ENCODE data around the gene KY.

KY gene

GRCh38 chr3:134618478-134619300 lies 32.1 kb downstream of the KY start:
- no peak overlapping the region for H3K4me3 ChIP-seq (ENCODE audit: low read length in 2 of 2)

DNA sequence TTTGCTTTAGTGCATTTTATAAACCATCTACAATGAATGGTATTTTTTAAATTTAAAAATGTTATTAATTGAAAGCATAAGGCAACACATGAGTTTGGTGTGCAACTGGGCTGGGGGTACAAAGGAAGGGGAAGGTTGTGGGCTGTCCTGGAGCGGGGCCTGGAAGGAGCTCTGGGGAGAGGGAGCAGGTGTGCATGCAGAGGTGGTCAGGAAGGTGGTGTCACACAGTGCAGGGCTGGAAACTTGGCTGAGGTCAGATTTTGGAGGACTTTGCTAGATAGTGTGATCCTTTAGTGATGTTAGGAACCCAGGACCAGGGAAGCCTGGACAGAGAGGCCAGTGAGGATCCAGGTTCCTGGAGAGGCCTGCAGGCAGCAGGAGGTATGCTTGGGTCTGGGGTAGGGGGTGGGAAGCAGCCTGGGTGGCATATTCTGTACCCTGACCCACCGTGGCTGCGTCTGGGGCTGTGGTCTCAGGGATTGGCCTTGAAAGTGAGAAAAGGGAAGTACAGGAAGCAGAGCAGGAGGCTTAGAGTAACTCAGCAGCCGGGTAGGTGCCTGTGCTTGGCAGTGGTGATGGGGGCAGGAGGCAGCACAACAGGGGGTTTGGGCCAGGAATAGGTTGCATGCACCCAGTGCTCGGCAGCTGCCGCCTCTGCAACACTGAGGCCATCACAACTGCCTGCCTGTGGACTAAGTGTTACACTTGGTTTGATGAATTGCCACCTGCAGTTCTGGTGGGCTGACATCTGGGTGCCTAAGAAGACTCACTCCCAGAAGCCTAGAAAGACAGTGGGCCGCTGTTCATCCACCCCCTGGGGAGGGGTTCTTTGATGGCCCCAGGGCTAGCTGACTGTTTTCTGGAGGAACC lies 33.0 kb downstream of the KY start:
- H3K4me1 ChIP-seq (ENCODE audit: control insufficient read depth, insufficient read depth, low read length), result no peaks in the 10 kb centered on the region
- H3K4me3 ChIP-seq (ENCODE audit: low read length in 2 of 2), result no peak overlapping the region
- H3K9me3 ChIP-seq (ENCODE audit: control insufficient read depth in 2 of 2, low read length in 2 of 2), result no peaks in the 10 kb centered on the region
- H3K27ac ChIP-seq (ENCODE audit: low read length), result no peak overlapping the region
- H3K27me3 ChIP-seq (ENCODE audit: control insufficient read depth in 1 of 2, insufficient read depth in 2 of 2, low read length in 2 of 2), result no peaks in the 10 kb centered on the region
- H3K36me3 ChIP-seq (ENCODE audit: control insufficient read depth in 2 of 2, insufficient read depth in 2 of 2, low read length in 2 of 2), result peaks cover 18 to 37% of the 10 kb centered on the region in 2 donors
- no peak overlapping the region for H3K9ac ChIP-seq (ENCODE audit: low read length in 2 of 2)

More at GRCh38 chr3:134618478-134619300, 32.1 kb downstream of the KY start:
- Histone ChIP-seq H3K9me3 (ENCODE audit: control insufficient read depth in 2 of 2, low read length in 2 of 2) (no peaks in the 10 kb centered on the region), H3K9ac (ENCODE audit: low read length in 2 of 2) (no peak overlapping the region), H3K27me3 (ENCODE audit: control insufficient read depth in 1 of 2, insufficient read depth in 2 of 2, low read length in 2 of 2) (no peaks in the 10 kb centered on the region), H3K27ac (ENCODE audit: low read length) (no peak overlapping the region), H3K4me1 (ENCODE audit: control insufficient read depth, insufficient read depth, low read length) (no peaks in the 10 kb centered on the region), H3K36me3 (ENCODE audit: control insufficient read depth in 2 of 2, insufficient read depth in 2 of 2, low read length in 2 of 2) (peaks cover 11 to 32% of the 10 kb centered on the region in 2 donors)

DNA sequence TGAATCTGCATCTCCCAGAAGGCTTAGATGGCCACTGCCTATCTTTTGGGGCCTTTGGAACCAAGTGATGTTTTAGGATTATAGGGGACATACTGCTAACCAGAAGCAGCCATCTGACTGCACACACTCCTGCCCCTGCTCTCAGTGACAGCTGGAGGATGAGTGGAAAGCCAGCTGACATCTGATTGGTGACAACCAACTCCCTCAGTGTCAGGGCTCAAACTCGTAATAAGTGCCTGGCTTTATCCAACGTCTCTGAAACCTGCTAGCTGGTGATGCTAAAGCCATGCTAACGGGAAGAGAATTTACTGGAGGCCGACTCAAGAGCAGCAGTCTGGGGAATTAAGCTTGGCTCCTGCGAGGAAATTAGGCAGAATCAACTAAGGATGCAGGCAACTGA lies 35.1 kb downstream of the KY start:
- H3K27ac ChIP-seq (ENCODE audit: low read length), result no peak overlapping the region
- no peaks in the 10 kb centered on the region for H3K27me3 ChIP-seq (ENCODE audit: control insufficient read depth in 1 of 2, insufficient read depth in 2 of 2, low read length in 2 of 2)
- H3K4me1 ChIP-seq (ENCODE audit: control insufficient read depth, insufficient read depth, low read length), result no peaks in the 10 kb centered on the region
- H3K36me3 ChIP-seq (ENCODE audit: control insufficient read depth in 2 of 2, insufficient read depth in 2 of 2, low read length in 2 of 2), result peaks cover 18 to 40% of the 10 kb centered on the region in 2 donors
- H3K9me3 ChIP-seq (ENCODE audit: control insufficient read depth in 2 of 2, low read length in 2 of 2), result no peaks in the 10 kb centered on the region
- no peak overlapping the region for H3K4me3 ChIP-seq (ENCODE audit: low read length in 2 of 2)
- H3K9ac ChIP-seq (ENCODE audit: low read length in 2 of 2), result no peak overlapping the region

- Histone ChIP-seq H3K9me3 (ENCODE audit: control insufficient read depth in 2 of 2, low read length in 2 of 2) (no peaks in the 10 kb centered on the region), H3K4me3 (ENCODE audit: low read length in 2 of 2) (no peak overlapping the region), H3K36me3 (ENCODE audit: control insufficient read depth in 2 of 2, insufficient read depth in 2 of 2, low read length in 2 of 2) (peaks cover 15 to 38% of the 10 kb centered on the region in 2 donors), H3K4me1 (ENCODE audit: control insufficient read depth, insufficient read depth, low read length) (no peaks in the 10 kb centered on the region), H3K27me3 (ENCODE audit: control insufficient read depth in 1 of 2, insufficient read depth in 2 of 2, low read length in 2 of 2) (no peaks in the 10 kb centered on the region), H3K27ac (ENCODE audit: low read length) (no peak overlapping the region), H3K9ac (ENCODE audit: low read length in 2 of 2) (no peak overlapping the region)
Measured at GRCh38 chr3:134614955-134615354, 35.9 kb downstream of the KY start.

DNA sequence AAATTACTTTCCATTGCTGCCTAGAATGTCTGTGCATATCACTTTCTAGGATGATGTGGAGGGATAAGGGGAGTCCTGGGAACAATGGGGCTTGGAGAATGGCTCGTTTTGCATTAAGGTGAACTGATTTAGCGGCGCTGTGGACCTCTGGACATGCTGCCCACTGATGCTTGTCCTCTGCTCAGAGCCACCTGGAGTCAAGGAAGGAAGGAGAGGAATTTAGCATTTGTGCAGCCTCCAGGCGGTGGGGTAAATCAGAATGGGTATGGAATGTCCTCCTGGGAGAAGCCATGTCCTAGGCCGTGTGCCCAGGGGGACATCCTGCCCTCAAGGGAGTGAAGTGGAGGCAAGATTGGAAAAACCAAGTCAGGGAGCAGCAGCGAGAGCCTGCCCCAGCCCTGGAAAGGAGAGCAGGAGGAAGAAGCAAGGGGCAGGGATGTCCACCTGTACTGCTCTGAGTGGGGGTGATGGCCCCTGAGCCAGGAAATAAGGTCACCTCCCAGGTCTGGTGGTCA lies 37.8 kb downstream of the KY start:
- H3K36me3 ChIP-seq (ENCODE audit: control insufficient read depth in 2 of 2, insufficient read depth in 2 of 2, low read length in 2 of 2), result peaks cover 6 to 33% of the 10 kb centered on the region in 2 donors
- no peak overlapping the region for H3K27ac ChIP-seq (ENCODE audit: low read length)
- H3K4me3 ChIP-seq (ENCODE audit: low read length in 2 of 2), result no peak overlapping the region
- no peaks in the 10 kb centered on the region for H3K27me3 ChIP-seq (ENCODE audit: control insufficient read depth in 1 of 2, insufficient read depth in 2 of 2, low read length in 2 of 2)
- H3K9ac ChIP-seq (ENCODE audit: low read length in 2 of 2), result no peak overlapping the region
- H3K4me1 ChIP-seq (ENCODE audit: control insufficient read depth, insufficient read depth, low read length), result no peaks in the 10 kb centered on the region
- H3K9me3 ChIP-seq (ENCODE audit: control insufficient read depth in 2 of 2, low read length in 2 of 2), result no peaks in the 10 kb centered on the region

DNA sequence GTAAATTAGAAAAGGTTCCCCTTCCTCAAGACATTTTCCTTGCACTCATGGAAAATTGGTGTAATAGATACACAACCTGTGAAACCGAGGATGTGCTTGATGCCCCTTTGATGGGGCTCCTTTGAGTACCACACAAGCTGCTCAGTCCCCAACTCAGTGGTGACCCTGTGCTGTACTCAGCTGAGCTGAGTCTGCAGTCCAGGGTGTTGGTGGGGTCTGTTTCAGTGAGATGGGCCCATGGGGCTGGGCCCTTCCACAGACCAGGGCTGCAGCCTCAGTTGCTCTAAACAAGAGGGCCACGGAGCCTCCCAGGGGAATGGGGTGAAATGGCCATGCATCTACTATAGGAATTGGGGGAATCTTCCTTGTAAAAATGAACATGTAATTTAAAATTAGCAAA lies 39.3 kb downstream of the KY start:
- H3K4me3 ChIP-seq (ENCODE audit: low read length in 2 of 2), result no peak overlapping the region
- H3K9ac ChIP-seq (ENCODE audit: low read length in 2 of 2), result no peak overlapping the region
- no peaks in the 10 kb centered on the region for H3K9me3 ChIP-seq (ENCODE audit: control insufficient read depth in 2 of 2, low read length in 2 of 2)
- H3K4me1 ChIP-seq (ENCODE audit: control insufficient read depth, insufficient read depth, low read length), result no peaks in the 10 kb centered on the region
- H3K36me3 ChIP-seq (ENCODE audit: control insufficient read depth in 2 of 2, insufficient read depth in 2 of 2, low read length in 2 of 2), result peaks cover 6 to 33% of the 10 kb centered on the region in 2 donors
- H3K27me3 ChIP-seq (ENCODE audit: control insufficient read depth in 1 of 2, insufficient read depth in 2 of 2, low read length in 2 of 2), result no peaks in the 10 kb centered on the region
- H3K27ac ChIP-seq (ENCODE audit: low read length), result no peak overlapping the region

DNA sequence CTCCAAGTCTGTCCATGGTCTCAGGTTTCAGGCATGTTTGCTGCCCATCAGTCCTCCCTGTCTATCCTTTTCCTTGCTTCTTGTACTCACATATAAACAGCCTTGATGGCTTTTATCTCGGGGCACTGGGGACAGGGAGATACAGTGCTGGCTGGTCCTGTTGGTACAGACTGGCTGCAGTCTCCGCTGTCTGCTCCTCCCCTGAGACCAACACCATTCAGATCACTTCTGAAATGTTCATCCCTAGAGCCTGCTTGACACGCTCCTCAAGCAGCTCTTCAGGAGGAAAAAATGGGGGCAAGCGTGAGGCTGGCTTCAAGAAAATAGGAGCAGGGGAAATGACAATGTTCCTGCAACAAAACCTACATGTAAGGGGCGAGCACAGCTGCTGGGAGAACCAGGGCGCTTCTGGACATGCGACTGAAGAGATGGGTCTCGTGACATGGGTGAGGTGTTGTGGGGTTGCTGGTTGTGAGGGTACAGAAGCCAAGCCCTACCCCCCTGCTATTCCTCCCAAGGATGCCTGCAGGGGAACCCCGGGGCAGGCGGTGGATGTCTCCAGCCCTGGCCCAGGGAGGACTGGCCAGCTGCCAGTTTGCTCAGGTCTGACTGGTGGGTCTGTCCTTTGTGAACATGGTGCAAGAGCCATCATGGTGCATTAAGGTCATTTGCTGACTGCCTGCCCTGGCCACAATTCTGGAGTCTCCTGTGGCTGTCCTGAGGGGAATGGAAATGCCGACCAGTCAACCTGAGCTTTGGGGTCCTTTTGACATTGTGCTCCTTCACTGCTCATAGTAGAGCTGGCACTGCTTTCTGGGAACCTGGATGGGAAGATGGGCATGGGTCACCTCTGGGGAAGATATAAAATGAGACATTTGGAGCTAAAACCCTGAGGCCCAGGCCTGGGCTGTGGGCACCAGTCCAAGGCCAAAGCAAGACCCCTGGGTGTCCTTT lies 40.1 kb downstream of the KY start:
- H3K27ac ChIP-seq (ENCODE audit: low read length), result no peak overlapping the region
- no peak overlapping the region for H3K4me3 ChIP-seq (ENCODE audit: low read length in 2 of 2)
- H3K4me1 ChIP-seq (ENCODE audit: control insufficient read depth, insufficient read depth, low read length), result no peaks in the 10 kb centered on the region
- H3K9me3 ChIP-seq (ENCODE audit: control insufficient read depth in 2 of 2, low read length in 2 of 2), result no peaks in the 10 kb centered on the region
- H3K27me3 ChIP-seq (ENCODE audit: control insufficient read depth in 1 of 2, insufficient read depth in 2 of 2, low read length in 2 of 2), result no peaks in the 10 kb centered on the region
- H3K9ac ChIP-seq (ENCODE audit: low read length in 2 of 2), result no peak overlapping the region
- peaks cover 6 to 30% of the 10 kb centered on the region in 2 donors for H3K36me3 ChIP-seq (ENCODE audit: control insufficient read depth in 2 of 2, insufficient read depth in 2 of 2, low read length in 2 of 2)

- Histone ChIP-seq H3K4me1 (ENCODE audit: control insufficient read depth, insufficient read depth, low read length) (no peaks in the 10 kb centered on the region), H3K9me3 (ENCODE audit: control insufficient read depth in 2 of 2, low read length in 2 of 2) (no peaks in the 10 kb centered on the region), H3K27me3 (ENCODE audit: control insufficient read depth in 1 of 2, insufficient read depth in 2 of 2, low read length in 2 of 2) (no peaks in the 10 kb centered on the region), H3K36me3 (ENCODE audit: control insufficient read depth in 2 of 2, insufficient read depth in 2 of 2, low read length in 2 of 2) (peaks cover 6 to 25% of the 10 kb centered on the region in 2 donors), H3K4me3 (ENCODE audit: low read length in 2 of 2) (no peak overlapping the region), H3K9ac (ENCODE audit: low read length in 2 of 2) (no peak overlapping the region), H3K27ac (ENCODE audit: low read length) (no peak overlapping the region)
Measured at GRCh38 chr3:134609821-134610431, 40.9 kb downstream of the KY start.

GRCh38 chr3:134608771-134609435 lies 41.9 kb downstream of the KY start:
- Histone ChIP-seq H3K36me3 (ENCODE audit: control insufficient read depth in 2 of 2, insufficient read depth in 2 of 2, low read length in 2 of 2) (peaks cover 6 to 18% of the 10 kb centered on the region in 2 donors), H3K27me3 (ENCODE audit: control insufficient read depth in 1 of 2, insufficient read depth in 2 of 2, low read length in 2 of 2) (no peaks in the 10 kb centered on the region), H3K4me3 (ENCODE audit: low read length in 2 of 2) (no peak overlapping the region), H3K9me3 (ENCODE audit: control insufficient read depth in 2 of 2, low read length in 2 of 2) (no peaks in the 10 kb centered on the region), H3K9ac (ENCODE audit: low read length in 2 of 2) (no peak overlapping the region), H3K4me1 (ENCODE audit: control insufficient read depth, insufficient read depth, low read length) (no peaks in the 10 kb centered on the region), H3K27ac (ENCODE audit: low read length) (no peak overlapping the region)

All from stomach smooth muscle (tissue), 2 donors.